ENCODE measurements around the gene SEMA6B.
A peak's percentile ranks its signal among the peaks of the same experiment; 100 is the strongest.

The SEMA6B gene

DNA sequence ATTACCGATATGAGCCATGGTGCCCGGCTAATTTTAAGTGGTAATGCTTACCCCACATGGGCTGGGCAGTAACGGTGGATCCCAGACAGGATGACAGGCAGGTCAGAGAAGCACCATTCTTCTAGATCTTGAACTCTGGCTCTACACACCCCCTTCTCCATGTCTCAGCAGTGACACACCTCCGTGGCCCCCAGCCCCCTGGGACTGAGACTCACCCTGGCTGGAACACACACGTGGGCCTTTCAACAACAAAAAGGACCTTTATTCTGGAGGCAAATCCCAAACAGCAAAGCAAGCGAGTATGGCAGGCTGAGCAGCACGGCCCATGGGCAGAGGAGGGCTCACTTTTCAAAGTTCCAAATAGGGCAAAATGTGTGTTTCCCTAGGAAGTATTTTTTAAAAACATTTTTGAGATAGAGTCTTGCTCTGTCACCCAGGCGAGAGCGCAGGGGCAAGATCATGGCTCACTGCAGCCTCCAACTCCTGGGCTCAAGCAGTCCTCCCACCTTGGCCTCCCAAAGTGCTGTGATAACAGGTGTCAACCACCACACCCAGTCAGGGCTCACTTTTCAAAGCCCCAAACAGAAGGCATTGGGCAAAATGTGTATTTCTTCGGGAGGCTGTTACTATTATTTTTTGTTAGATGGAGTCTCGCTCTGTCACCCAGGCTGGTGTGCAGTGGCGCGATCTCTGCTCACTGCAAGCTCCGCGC lies 37.0 kb downstream of the SEMA6B start:
- ChIA-PET CTCF (interaction anchor here (0.5 to 5.2 kb wide), 21 partner anchors 8 to 390 kb away, joined by 3 to 72 read pairs (median 5); partner anchors contain the start of genes HDGFL2, LRG1, MYDGF and PLIN5), POLR2A (no interaction called here)
- TF ChIP-seq ZNF621 (tag by site-specific recombination; IDR thresholded peaks at IDR 0.05) (no peak), OVOL3 (tag by site-specific recombination; IDR thresholded peaks at IDR 0.05) (no peak), ZNF626 (tag by site-specific recombination; IDR thresholded peaks at IDR 0.05) (no peak), ZNF114 (tag by site-specific recombination; IDR thresholded peaks at IDR 0.05) (no peak), CTCF (tag by site-specific recombination; IDR thresholded peaks at IDR 0.05) (no peak), TCF7L2 (IDR thresholded peaks at IDR 0.05; ENCODE audit: borderline replicate concordance, low read depth, low read length) (no peak), ZNF560 (tag by site-specific recombination; IDR thresholded peaks at IDR 0.05; ENCODE audit: borderline replicate concordance) (no peak), ZNF221 (tag by site-specific recombination; IDR thresholded peaks at IDR 0.05; ENCODE audit: borderline replicate concordance) (no peak)
- TF ChIP-seq, protein P1, sequence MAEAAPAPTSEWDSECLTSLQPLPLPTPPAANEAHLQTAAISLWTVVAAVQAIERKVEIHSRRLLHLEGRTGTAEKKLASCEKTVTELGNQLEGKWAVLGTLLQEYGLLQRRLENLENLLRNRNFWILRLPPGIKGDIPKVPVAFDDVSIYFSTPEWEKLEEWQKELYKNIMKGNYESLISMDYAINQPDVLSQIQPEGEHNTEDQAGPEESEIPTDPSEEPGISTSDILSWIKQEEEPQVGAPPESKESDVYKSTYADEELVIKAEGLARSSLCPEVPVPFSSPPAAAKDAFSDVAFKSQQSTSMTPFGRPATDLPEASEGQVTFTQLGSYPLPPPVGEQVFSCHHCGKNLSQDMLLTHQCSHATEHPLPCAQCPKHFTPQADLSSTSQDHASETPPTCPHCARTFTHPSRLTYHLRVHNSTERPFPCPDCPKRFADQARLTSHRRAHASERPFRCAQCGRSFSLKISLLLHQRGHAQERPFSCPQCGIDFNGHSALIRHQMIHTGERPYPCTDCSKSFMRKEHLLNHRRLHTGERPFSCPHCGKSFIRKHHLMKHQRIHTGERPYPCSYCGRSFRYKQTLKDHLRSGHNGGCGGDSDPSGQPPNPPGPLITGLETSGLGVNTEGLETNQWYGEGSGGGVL (tag by site-specific recombination; IDR thresholded peaks at IDR 0.05) = no peak
- Histone ChIP-seq H3K4me1 (ENCODE audit: control insufficient read depth, insufficient read depth, low read length) (no peaks in the 10 kb centered on the region), H3K36me3 (ENCODE audit: control insufficient read depth in 2 of 2, insufficient read depth in 1 of 2, low read length in 2 of 2) (no peaks in the 10 kb centered on the region), H3K27ac (ENCODE audit: extremely low read depth, low read depth, low read length) (no peak overlapping the region), H3K9me3 (ENCODE audit: control insufficient read depth, insufficient read depth, low read depth, low read length) (no peaks in the 10 kb centered on the region), H3K4me3 (ENCODE audit: low read depth, low read length) (no peak overlapping the region)

DNA sequence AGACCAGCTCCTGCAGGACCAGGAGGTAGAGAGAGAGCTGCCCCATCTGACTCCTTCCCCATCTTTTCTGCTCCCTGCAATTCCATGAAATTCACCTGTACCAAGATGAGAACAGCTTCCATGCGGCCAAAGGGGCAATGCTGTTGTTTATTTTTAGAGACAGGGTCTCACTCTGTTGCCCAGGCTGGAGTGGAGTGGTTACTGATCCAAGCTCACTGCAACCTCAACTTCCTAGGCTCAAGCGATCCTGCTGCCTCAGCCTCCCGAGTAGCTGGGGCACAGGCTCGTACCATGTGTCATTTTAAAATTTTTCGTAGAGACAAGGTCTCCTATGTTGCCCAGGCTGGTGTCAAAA lies 37.6 kb downstream of the SEMA6B start:
- TF ChIP-seq ZNF121 (tag by site-specific recombination; IDR thresholded peaks at IDR 0.05) (0 out of 2 replicates have a peak, but pooled peaks have one; percentile 43), ZNF785 (tag by site-specific recombination; IDR thresholded peaks at IDR 0.05) (no peak)
- ChIA-PET CTCF (interaction anchor here (0.5 to 5.2 kb wide), 5 partner anchors 12 to 337 kb away, joined by 3 to 41 read pairs (median 5); no protein-coding TSS in a partner anchor), POLR2A (interaction anchor here (1.1 kb wide), 1 partner anchor 13 kb away, joined by 3 read pairs; the partner anchor contains the start of gene PLIN5)
- no peak overlapping the region for H3K4me3 ChIP-seq (ENCODE audit: low read depth, low read length)
- H3K4me1 ChIP-seq (ENCODE audit: control insufficient read depth, insufficient read depth, low read length) = no peaks in the 10 kb centered on the region
- H3K9me3 ChIP-seq (ENCODE audit: control insufficient read depth, insufficient read depth, low read depth, low read length) = no peaks in the 10 kb centered on the region
- H3K27ac ChIP-seq (ENCODE audit: extremely low read depth, low read depth, low read length) = no peak overlapping the region
- H3K36me3 ChIP-seq (ENCODE audit: control insufficient read depth in 2 of 2, insufficient read depth in 1 of 2, low read length in 2 of 2) = no peaks in the 10 kb centered on the region

DNA sequence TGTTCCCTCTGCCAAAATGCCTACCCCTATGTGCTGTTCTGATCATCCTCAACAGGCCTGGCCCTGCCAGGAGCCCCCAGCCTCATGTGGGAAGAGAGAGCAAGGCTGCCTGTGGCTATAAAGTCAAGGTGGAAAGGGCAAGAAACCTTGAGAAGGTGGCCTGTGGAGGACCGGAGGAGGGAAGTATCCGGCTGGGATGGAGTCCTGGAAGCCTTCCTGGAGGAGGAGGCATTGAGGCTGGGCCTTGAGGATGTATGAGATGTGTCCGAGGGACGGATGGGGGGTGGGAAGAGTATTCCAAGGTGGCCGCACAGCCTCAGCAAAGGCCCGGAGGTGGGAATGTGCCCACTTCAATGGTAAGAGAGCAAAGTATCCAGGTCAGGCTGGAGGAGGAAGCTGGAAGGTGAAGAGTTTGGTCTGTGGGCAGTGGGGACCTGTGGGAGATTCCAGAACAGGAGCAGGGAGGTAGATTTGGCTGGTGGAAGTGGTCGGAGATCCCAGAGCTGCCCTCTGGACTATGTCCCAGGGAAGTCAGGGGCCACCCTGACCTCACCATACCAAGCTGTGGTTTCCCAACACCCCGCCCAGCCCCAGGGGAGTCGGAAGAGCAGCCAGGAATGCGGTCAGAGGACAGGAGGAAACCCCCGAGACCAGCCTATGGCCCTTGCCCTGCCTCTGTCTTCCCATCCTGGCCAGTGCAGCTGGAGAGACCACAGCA lies 38.2 kb downstream of the SEMA6B start:
- CTCF ChIA-PET = interaction anchor here (0.5 to 5.2 kb wide), 7 partner anchors 13 to 337 kb away, joined by 3 to 41 read pairs (median 4); no protein-coding TSS in a partner anchor
- Histone ChIP-seq H3K4me1 (ENCODE audit: control insufficient read depth, insufficient read depth, low read length) (no peaks in the 10 kb centered on the region), H3K4me3 (ENCODE audit: low read depth, low read length) (no peak overlapping the region), H3K9me3 (ENCODE audit: control insufficient read depth, insufficient read depth, low read depth, low read length) (no peaks in the 10 kb centered on the region), H3K27ac (ENCODE audit: extremely low read depth, low read depth, low read length) (no peak overlapping the region), H3K36me3 (ENCODE audit: control insufficient read depth in 2 of 2, insufficient read depth in 1 of 2, low read length in 2 of 2) (no peaks in the 10 kb centered on the region)
- POLR2A ChIA-PET = interaction anchor here (1.1 kb wide), 1 partner anchor 14 kb away, joined by 3 read pairs; the partner anchor contains the start of gene PLIN5
- no peak for TF ChIP-seq ZNF175 (tag by site-specific recombination; IDR thresholded peaks at IDR 0.05)
- TF ChIP-seq ZNF132 (tag by site-specific recombination; IDR thresholded peaks at IDR 0.05; ENCODE audit: borderline replicate concordance) = no peak
- TF ChIP-seq ZNF416 (tag by site-specific recombination; IDR thresholded peaks at IDR 0.05) = no peak
- TF ChIP-seq ZNF629 (tag by site-specific recombination; IDR thresholded peaks at IDR 0.05) = no peak
- TF ChIP-seq GLIS2 (tag by site-specific recombination; IDR thresholded peaks at IDR 0.05) = no peak
- TF ChIP-seq REPIN1 (tag by site-specific recombination; IDR thresholded peaks at IDR 0.05; ENCODE audit: low read depth) = no peak
- no peak for TF ChIP-seq ZNF623 (tag by site-specific recombination; IDR thresholded peaks at IDR 0.05)
- no peak for TF ChIP-seq ZNF114 (tag by site-specific recombination; IDR thresholded peaks at IDR 0.05)
- TF ChIP-seq ZNF211 (tag by site-specific recombination; IDR thresholded peaks at IDR 0.05; ENCODE audit: low read depth) = no peak

Measured in HEK293 (cell line).